ENCODE measurements around the gene RAB11FIP4. TPM values are rescaled to one million over a fixed set of nuclear protein-coding genes. Genes with fewer than 3 reads are reported as not detected.

The RAB11FIP4 gene
- total and polyA plus RNA-seq, 2 donors (not counting 1 experiment from before 2014, with no cell fraction given), result 17.0 to 70.5 TPM

GRCh38 chr17:31369266-31369665 lies 22.2 kb upstream of the RAB11FIP4 start:
- H3K4me3 ChIP-seq (ENCODE audit: control extremely low read depth in 1 of 5, extremely low read depth in 1 of 5, insufficient read depth in 1 of 5, low read depth in 2 of 5, low read length in 4 of 5), result no peak overlapping the region
- POLR2A ChIA-PET, result no interaction called here
- intact Hi-C loops (cut with micrococcal nuclease), result no loop called here

GRCh38 chr17:31371511-31372097 lies 19.9 kb upstream of the RAB11FIP4 start:
- H3K4me1 Mint-ChIP-seq, result peaks cover 31% of the 10 kb centered on the region
- ATAC-seq (ENCODE audit: low read depth), result no peak
- POLR2A ChIA-PET, result no interaction called here

More at GRCh38 chr17:31369266-31369665, 22.2 kb upstream of the RAB11FIP4 start:
- H3K4me3 Mint-ChIP-seq, result no peak overlapping the region
- H3K36me3 ChIP-seq (replicated peaks in 1 of 2; ENCODE audit: control extremely low read depth in 1 of 2, control insufficient read depth in 1 of 2, extremely low read depth in 1 of 2, insufficient read depth in 2 of 2, low read length in 1 of 2), result no peaks in the 10 kb centered on the region
- no peaks in the 10 kb centered on the region for H3K27me3 ChIP-seq (replicated peaks in 1 of 4; ENCODE audit: control extremely low read depth in 1 of 4, control insufficient read depth in 3 of 4, insufficient read depth in 4 of 4, low read length in 3 of 4)
- no peak overlapping the region for H2AFZ ChIP-seq (ENCODE audit: insufficient read depth, low read depth, low read length, poor library complexity, severe bottlenecking)
- no peaks in the 10 kb centered on the region for H4K20me1 ChIP-seq (ENCODE audit: control insufficient read depth, insufficient read depth, low read length, poor library complexity, severe bottlenecking)
- H3K4me1 ChIP-seq (ENCODE audit: control insufficient read depth in 2 of 2, insufficient read depth in 2 of 2, low read length in 2 of 2), result peaks cover 5 to 6% of the 10 kb centered on the region in 2 donors
- H3K4me2 ChIP-seq (replicated peaks; ENCODE audit: low read depth, low read length, poor library complexity, severe bottlenecking), result no peak overlapping the region
- DNase-seq (no peak), ATAC-seq (ENCODE audit: low read depth) (no peak)
- CTCF ChIA-PET, result interaction anchor here (0.7 to 10.8 kb wide), 5 partner anchors 50 to 160 kb away, joined by 3 to 125 read pairs (median 3); no protein-coding TSS in a partner anchor
- H3K9me3 Mint-ChIP-seq (ENCODE audit: insufficient read depth), result no peaks in the 10 kb centered on the region
- no peaks in the 10 kb centered on the region for H3K9me3 ChIP-seq (ENCODE audit: control extremely low read depth in 1 of 3, control insufficient read depth in 2 of 3, insufficient read depth in 1 of 3, low read length in 2 of 3)
- no peak overlapping the region for H3K27ac ChIP-seq (ENCODE audit: low read length in 2 of 2)
- no peaks in the 10 kb centered on the region for H3K79me2 ChIP-seq (ENCODE audit: control insufficient read depth, insufficient read depth, low read length)
- H3K27ac Mint-ChIP-seq, result no peak overlapping the region
- TF ChIP-seq, protein P1, sequence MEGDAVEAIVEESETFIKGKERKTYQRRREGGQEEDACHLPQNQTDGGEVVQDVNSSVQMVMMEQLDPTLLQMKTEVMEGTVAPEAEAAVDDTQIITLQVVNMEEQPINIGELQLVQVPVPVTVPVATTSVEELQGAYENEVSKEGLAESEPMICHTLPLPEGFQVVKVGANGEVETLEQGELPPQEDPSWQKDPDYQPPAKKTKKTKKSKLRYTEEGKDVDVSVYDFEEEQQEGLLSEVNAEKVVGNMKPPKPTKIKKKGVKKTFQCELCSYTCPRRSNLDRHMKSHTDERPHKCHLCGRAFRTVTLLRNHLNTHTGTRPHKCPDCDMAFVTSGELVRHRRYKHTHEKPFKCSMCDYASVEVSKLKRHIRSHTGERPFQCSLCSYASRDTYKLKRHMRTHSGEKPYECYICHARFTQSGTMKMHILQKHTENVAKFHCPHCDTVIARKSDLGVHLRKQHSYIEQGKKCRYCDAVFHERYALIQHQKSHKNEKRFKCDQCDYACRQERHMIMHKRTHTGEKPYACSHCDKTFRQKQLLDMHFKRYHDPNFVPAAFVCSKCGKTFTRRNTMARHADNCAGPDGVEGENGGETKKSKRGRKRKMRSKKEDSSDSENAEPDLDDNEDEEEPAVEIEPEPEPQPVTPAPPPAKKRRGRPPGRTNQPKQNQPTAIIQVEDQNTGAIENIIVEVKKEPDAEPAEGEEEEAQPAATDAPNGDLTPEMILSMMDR (IDR thresholded peaks at IDR 0.05), result no peak
- TF ChIP-seq EZH2 (IDR thresholded peaks at IDR 0.05; ENCODE audit: borderline replicate concordance, insufficient read depth, low read depth, low read length, poor library complexity, severe bottlenecking), result no peak
- peaks cover 29% of the 10 kb centered on the region for H3K4me1 Mint-ChIP-seq
- H3K9ac ChIP-seq (ENCODE audit: low read length), result no peak overlapping the region
- H3K27me3 Mint-ChIP-seq, result no peaks in the 10 kb centered on the region

More at GRCh38 chr17:31371511-31372097, 19.9 kb upstream of the RAB11FIP4 start:
- Histone ChIP-seq H3K79me2 (ENCODE audit: control insufficient read depth, insufficient read depth, low read length) (no peaks in the 10 kb centered on the region), H3K36me3 (replicated peaks in 1 of 2; ENCODE audit: control extremely low read depth in 1 of 2, control insufficient read depth in 1 of 2, extremely low read depth in 1 of 2, insufficient read depth in 2 of 2, low read length in 1 of 2) (no peaks in the 10 kb centered on the region), H3K4me2 (replicated peaks; ENCODE audit: low read depth, low read length, poor library complexity, severe bottlenecking) (no peak overlapping the region), H3K4me1 (ENCODE audit: control insufficient read depth in 2 of 2, insufficient read depth in 2 of 2, low read length in 2 of 2) (peaks cover 6 to 9% of the 10 kb centered on the region in 2 donors), H2AFZ (ENCODE audit: insufficient read depth, low read depth, low read length, poor library complexity, severe bottlenecking) (no peak overlapping the region), H3K27ac (ENCODE audit: low read length in 2 of 2) (no peak overlapping the region), H3K27me3 (replicated peaks in 1 of 4; ENCODE audit: control extremely low read depth in 1 of 4, control insufficient read depth in 3 of 4, insufficient read depth in 4 of 4, low read length in 3 of 4) (no peaks in the 10 kb centered on the region), H3K4me3 (ENCODE audit: control extremely low read depth in 1 of 5, extremely low read depth in 1 of 5, insufficient read depth in 1 of 5, low read depth in 2 of 5, low read length in 4 of 5) (no peak overlapping the region), H4K20me1 (ENCODE audit: control insufficient read depth, insufficient read depth, low read length, poor library complexity, severe bottlenecking) (no peaks in the 10 kb centered on the region), H3K9ac (ENCODE audit: low read length) (no peak overlapping the region), H3K9me3 (ENCODE audit: control extremely low read depth in 1 of 3, control insufficient read depth in 2 of 3, insufficient read depth in 1 of 3, low read length in 2 of 3) (no peaks in the 10 kb centered on the region)
- CTCF ChIA-PET, result interaction anchor here (0.9 to 10.8 kb wide), 19 partner anchors 9 to 477 kb away, joined by 3 to 125 read pairs (median 6); no protein-coding TSS in a partner anchor
- Mint-ChIP-seq H3K4me3 (no peak overlapping the region), H3K27me3 (no peaks in the 10 kb centered on the region), H3K27ac (no peak overlapping the region), H3K9me3 (ENCODE audit: insufficient read depth) (no peaks in the 10 kb centered on the region)
- DNase-seq, result no peak
- intact Hi-C loops (cut with micrococcal nuclease), result loop anchor here (2.0 to 10.0 kb wide), 3 partner anchors 51 to 277 kb away; partner anchors contain the start of genes EVI2A and NF1
- TF ChIP-seq EZH2 (IDR thresholded peaks at IDR 0.05; ENCODE audit: borderline replicate concordance, insufficient read depth, low read depth, low read length, poor library complexity, severe bottlenecking), result no peak
- TF ChIP-seq, protein P1 (IDR thresholded peaks at IDR 0.05), result no peak
- 100% methylated on average over 1 of the region's 4 CpGs for WGBS (ENCODE audit: insufficient coverage)
